Stimulated activated CD4-positive, alpha-beta T cell treated with anti-CD3 and anti-CD28 coated beads, TNF-alpha, amount 100 ng/mL, for 4 hours (primary cell): ENCODE measurements around the gene TRMT1.
"Not testable (repeated sequence)": the region's sequence is repeated elsewhere in the genome, so short reads cannot be mapped to it uniquely, and the experiment has no call there.

Source experiments
- DNase-seq, 3 experiments: peaks; one replicate each; pipeline ENCODE4 v3.0.0-alpha.2; 2020; ENCODE audit warnings: low read depth in 3 of 3

The TRMT1 gene

GRCh38 chr19:13150187-13150930 lies 33.8 kb upstream of the TRMT1 start, which contains the start of the genes IER2 and STX10:
Gene IER2 (plus strand): TSS chr19:13150411. CDS start chr19:13153187, 2,776 bp downstream.
Gene STX10 (minus strand): TSS chr19:13150375. CDS start chr19:13150173, 202 bp downstream.
- DNase-seq, result peak; percentile 81 to 88 (median 85)

GRCh38 chr19:13149628-13150186 lies 33.2 kb upstream of the TRMT1 start:
- no peak for DNase-seq

GRCh38 chr19:13149173-13149627 lies 32.7 kb upstream of the TRMT1 start:
- not testable (repeated sequence) for DNase-seq

GRCh38 chr19:13146763-13147563 lies 30.4 kb upstream of the TRMT1 start:
- DNase-seq, result no peak

GRCh38 chr19:13139633-13140311 lies 23.2 kb upstream of the TRMT1 start:
- no peak for DNase-seq

GRCh38 chr19:13138916-13139198 lies 22.3 kb upstream of the TRMT1 start:
- DNase-seq, result no peak

GRCh38 chr19:13138171-13138915 lies 21.8 kb upstream of the TRMT1 start:
- DNase-seq, result no peak

- no peak for DNase-seq
Measured at GRCh38 chr19:13137290-13137794, 20.8 kb upstream of the TRMT1 start.

GRCh38 chr19:13135068-13136062 lies 18.8 kb upstream of the TRMT1 start:
- DNase-seq, result no peak

GRCh38 chr19:13134626-13135025 lies 18.1 kb upstream of the TRMT1 start:
- DNase-seq, result no peak

GRCh38 chr19:13133241-13133870 lies 16.8 kb upstream of the TRMT1 start:
- no peak for DNase-seq

GRCh38 chr19:13132471-13133180 lies 16.1 kb upstream of the TRMT1 start:
- DNase-seq, result peak in 1 of 3 experiments; percentile 37

- DNase-seq, result no peak
Measured at GRCh38 chr19:13130886-13131490, 14.4 kb upstream of the TRMT1 start.

- DNase-seq, result no peak
Measured at GRCh38 chr19:13129384-13129783, 12.8 kb upstream of the TRMT1 start.

GRCh38 chr19:13128583-13128982 lies 12.0 kb upstream of the TRMT1 start:
- DNase-seq, result no peak

- no peak for DNase-seq
Measured at GRCh38 chr19:13127811-13128575, 11.5 kb upstream of the TRMT1 start.

GRCh38 chr19:13127051-13127450 lies 10.5 kb upstream of the TRMT1 start:
- no peak for DNase-seq
